GM12892 (cell line): Measurements from ENCODE around the gene CNRIP1.

Experiments used
- POLR2A ChIP-seq: IDR thresholded peaks from 2 replicates; pipeline ENCODE4 v1.6.1; 2011; ENCODE audit warnings: low read depth, low read length, control low read depth
- POLR2AphosphoS5 ChIP-seq: IDR thresholded peaks from 2 replicates; pipeline ENCODE4 v1.6.1; 2011; ENCODE audit warnings: low read depth, low read length, control low read depth

GRCh38 chr2:68258851-68259250 lies 60.9 kb downstream of the CNRIP1 start:
- TF ChIP-seq POLR2A = no peak
- no peak for TF ChIP-seq POLR2AphosphoS5
